ENCODE measurements around the gene ZBTB4.

GRCh38 chr17:7425756-7426155 lies 53.7 kb downstream of the ZBTB4 start:
- TF ChIP-seq CTCF (conservative IDR thresholded peaks at IDR 0.05) (no peak), ZFX (IDR thresholded peaks at IDR 0.05) (no peak)
